H1 (cell line): ENCODE data around the gene OR14K1.

Experiments
- CTCF ChIP-seq, 3 experiments: IDR thresholded peaks; 1 replicate in 2 of 3; 2 replicates in 1 of 3; pipeline versions ENCODE4 v1.5.1 to v1.6.1; 2011; ENCODE audit warnings: low read length in 3 of 3, mild to moderate bottlenecking in 3 of 3, inconsistent platforms in 2 of 3, low read depth in 1 of 3, moderate library complexity in 1 of 3; ENCODE audit not compliant: insufficient read depth in 1 of 3; ENCODE audit errors: control extremely low read depth in 1 of 3
- GABPA ChIP-seq: IDR thresholded peaks from 2 replicates; pipeline ENCODE4 v1.6.1; 2011; ENCODE audit warnings: mild to moderate bottlenecking, low read length, moderate library complexity, borderline replicate concordance; ENCODE audit not compliant: insufficient read depth
- HDAC2 ChIP-seq, 2 experiments: fragments of 300-600 bp in 1 of 2; sonication (generic) in 1 of 2; IDR thresholded peaks; 2 replicates each; pipeline ENCODE4 v1.6.1; 2011 to 2012; ENCODE audit warnings: low read depth in 2 of 2, low read length in 2 of 2, mild to moderate bottlenecking in 2 of 2, moderate library complexity in 2 of 2, borderline replicate concordance in 1 of 2, inconsistent platforms in 1 of 2
- JUND ChIP-seq: IDR thresholded peaks from 2 replicates; pipeline ENCODE4 v1.6.1; 2011; ENCODE audit warnings: mild to moderate bottlenecking, improper control_type of control experiment, low read length
- NRF1 ChIP-seq: IDR thresholded peaks from 2 replicates; pipeline ENCODE4 v1.6.1; 2011; ENCODE audit warnings: mild to moderate bottlenecking, low read depth, low read length, improper control_type of control experiment
- PHF8 ChIP-seq: fragments of 200-600 bp; sonication (generic); conservative IDR thresholded peaks from 2 replicates; pipeline ENCODE4 v1.7.1; 2012; ENCODE audit warnings: low read depth, mild to moderate bottlenecking, inconsistent platforms, low read length, moderate library complexity
- POLR2AphosphoS5 ChIP-seq: IDR thresholded peaks from 2 replicates; pipeline ENCODE4 v1.6.1; 2011; ENCODE audit warnings: low read depth, low read length
- RFX5 ChIP-seq: IDR thresholded peaks from 2 replicates; pipeline ENCODE4 v1.6.1; 2011; ENCODE audit warnings: low read depth, low read length, improper control_type of control experiment, borderline replicate concordance

GRCh38 chr1:247740721-247741120 lies 2.3 kb downstream of the OR14K1 start:
- TF ChIP-seq RFX5 (no peak), CTCF (IDR thresholded peaks at IDR 0.05; ENCODE audit: control extremely low read depth in 1 of 3, insufficient read depth in 1 of 3, low read depth in 1 of 3, low read length in 3 of 3) (no peak), POLR2AphosphoS5 (no peak), GABPA (no peak), PHF8 (no peak), JUND (no peak), NRF1 (no peak), HDAC2 (IDR thresholded peaks at IDR 0.05; ENCODE audit: borderline replicate concordance in 1 of 2, low read depth in 2 of 2, low read length in 2 of 2) (no peak)
